ENCODE data around the gene EPX. TPM values are rescaled to one million over a fixed set of nuclear protein-coding genes. Genes with fewer than 3 reads are reported as not detected.

Gene EPX
- total RNA-seq, 1 donor from 2014 or later = not detected

DNA sequence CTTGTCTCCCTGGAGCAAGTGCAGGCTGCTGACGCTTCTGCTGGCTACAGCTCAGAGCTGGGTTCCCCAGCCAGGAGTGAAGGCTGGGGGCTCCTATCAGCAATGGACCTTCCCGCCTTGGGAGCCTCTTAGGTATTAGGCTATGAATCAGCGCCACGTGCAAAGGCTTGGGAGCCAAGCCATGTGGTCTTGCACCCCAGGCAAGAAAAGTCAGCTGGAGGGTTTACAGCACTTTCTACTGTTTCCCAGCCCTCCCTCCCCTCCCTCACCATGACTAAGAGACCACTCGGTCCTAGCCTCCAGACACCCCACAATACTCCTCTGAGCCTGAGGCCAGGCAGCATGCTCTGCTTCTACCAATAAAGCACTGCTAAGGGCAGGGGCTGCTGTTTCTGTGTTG, 12.3 kb downstream of the EPX start:
- H3K4me1 Mint-ChIP-seq (ENCODE audit: low read depth) = no peaks in the 10 kb centered on the region
- H3K4me3 Mint-ChIP-seq (ENCODE audit: unreplicated experiment) = no peak overlapping the region
- no peaks in the 10 kb centered on the region for H3K27me3 Mint-ChIP-seq (ENCODE audit: low read depth)
- H3K9me3 Mint-ChIP-seq (ENCODE audit: low read depth) = no peaks in the 10 kb centered on the region
- TF ChIP-seq, protein P1, sequence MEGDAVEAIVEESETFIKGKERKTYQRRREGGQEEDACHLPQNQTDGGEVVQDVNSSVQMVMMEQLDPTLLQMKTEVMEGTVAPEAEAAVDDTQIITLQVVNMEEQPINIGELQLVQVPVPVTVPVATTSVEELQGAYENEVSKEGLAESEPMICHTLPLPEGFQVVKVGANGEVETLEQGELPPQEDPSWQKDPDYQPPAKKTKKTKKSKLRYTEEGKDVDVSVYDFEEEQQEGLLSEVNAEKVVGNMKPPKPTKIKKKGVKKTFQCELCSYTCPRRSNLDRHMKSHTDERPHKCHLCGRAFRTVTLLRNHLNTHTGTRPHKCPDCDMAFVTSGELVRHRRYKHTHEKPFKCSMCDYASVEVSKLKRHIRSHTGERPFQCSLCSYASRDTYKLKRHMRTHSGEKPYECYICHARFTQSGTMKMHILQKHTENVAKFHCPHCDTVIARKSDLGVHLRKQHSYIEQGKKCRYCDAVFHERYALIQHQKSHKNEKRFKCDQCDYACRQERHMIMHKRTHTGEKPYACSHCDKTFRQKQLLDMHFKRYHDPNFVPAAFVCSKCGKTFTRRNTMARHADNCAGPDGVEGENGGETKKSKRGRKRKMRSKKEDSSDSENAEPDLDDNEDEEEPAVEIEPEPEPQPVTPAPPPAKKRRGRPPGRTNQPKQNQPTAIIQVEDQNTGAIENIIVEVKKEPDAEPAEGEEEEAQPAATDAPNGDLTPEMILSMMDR (IDR thresholded peaks at IDR 0.05) = no peak
- no peak for DNase-seq (ENCODE audit: low spot score)
- peaks cover 3% of the 10 kb centered on the region for H3K36me3 Mint-ChIP-seq (ENCODE audit: low read depth)
- H3K27ac Mint-ChIP-seq (ENCODE audit: unreplicated experiment) = no peak overlapping the region

DNA sequence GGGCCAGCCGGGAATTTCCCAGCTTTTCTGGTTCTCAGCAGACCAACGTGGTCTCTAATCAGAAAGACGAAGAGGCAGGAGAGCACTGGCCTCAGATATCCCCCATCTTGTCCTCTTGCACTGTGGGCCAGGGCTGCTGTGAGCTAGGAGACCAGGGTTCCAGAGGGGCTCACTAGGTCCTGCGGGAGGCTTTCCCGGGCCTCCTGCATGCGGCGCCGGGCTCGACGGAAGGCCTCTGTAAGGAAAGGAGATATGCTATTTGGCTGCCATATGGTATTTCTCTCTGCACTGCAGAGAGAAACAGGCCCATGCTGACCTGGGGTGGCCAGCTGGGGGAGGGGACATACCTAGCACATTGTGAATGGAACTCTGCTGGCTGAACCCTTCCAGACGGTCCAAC, 13.4 kb downstream of the EPX start:
- peaks cover 11% of the 10 kb centered on the region for H3K36me3 Mint-ChIP-seq (ENCODE audit: low read depth)
- TF ChIP-seq, protein P1 (IDR thresholded peaks at IDR 0.05) = no peak
- no peak overlapping the region for H3K4me3 Mint-ChIP-seq (ENCODE audit: unreplicated experiment)
- no peak for DNase-seq (ENCODE audit: low spot score)
- no peaks in the 10 kb centered on the region for H3K27me3 Mint-ChIP-seq (ENCODE audit: low read depth)
- H3K9me3 Mint-ChIP-seq (ENCODE audit: low read depth) = no peaks in the 10 kb centered on the region
- no peak overlapping the region for H3K27ac Mint-ChIP-seq (ENCODE audit: unreplicated experiment)
- no peaks in the 10 kb centered on the region for H3K4me1 Mint-ChIP-seq (ENCODE audit: low read depth)

DNA sequence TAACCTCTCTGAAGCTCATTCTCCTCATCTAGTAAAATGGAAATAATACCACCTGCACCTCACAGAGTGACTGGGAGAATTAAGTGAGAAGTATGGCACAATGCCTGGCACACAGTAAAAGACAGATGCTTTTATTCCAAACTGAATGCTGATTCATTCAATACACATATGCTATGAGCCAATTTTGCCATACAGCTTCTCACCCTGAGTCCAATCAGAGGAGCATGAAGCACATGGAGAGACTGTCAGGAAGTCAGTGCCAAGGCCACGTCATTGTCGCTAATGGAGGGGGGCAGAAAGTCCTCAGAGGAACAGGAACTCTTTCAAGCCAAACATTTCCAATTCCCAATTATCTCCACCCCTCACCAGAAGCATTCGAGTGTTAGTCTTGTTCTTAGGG, 14.9 kb downstream of the EPX start:
- H3K36me3 Mint-ChIP-seq (ENCODE audit: low read depth) = peaks cover 18% of the 10 kb centered on the region
- H3K4me3 Mint-ChIP-seq (ENCODE audit: unreplicated experiment) = no peak overlapping the region
- no peak for DNase-seq (ENCODE audit: low spot score)
- H3K27me3 Mint-ChIP-seq (ENCODE audit: low read depth) = no peaks in the 10 kb centered on the region
- no peaks in the 10 kb centered on the region for H3K4me1 Mint-ChIP-seq (ENCODE audit: low read depth)
- TF ChIP-seq, protein P1 (IDR thresholded peaks at IDR 0.05) = no peak
- no peaks in the 10 kb centered on the region for H3K9me3 Mint-ChIP-seq (ENCODE audit: low read depth)
- H3K27ac Mint-ChIP-seq (ENCODE audit: unreplicated experiment) = no peak overlapping the region

DNA sequence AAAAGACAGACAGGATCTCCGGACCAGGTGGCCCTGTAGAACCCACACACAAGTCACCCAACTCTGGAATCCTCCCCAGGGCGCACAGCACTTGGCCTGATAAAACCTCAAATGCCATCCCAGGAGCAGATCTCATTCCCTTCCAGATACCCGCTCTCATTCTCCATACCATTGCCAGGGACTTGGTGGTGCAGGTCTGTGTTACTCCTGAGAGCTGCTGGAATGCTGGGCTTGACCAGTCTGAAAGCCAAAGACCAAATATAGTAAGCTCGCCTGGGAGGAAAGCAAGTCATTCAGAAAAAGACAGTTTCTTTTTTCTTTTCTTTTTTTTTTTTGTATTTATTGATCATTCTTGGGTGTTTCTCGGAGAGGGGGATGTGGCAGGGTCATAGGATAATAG, 15.8 kb downstream of the EPX start:
- Mint-ChIP-seq H3K27me3 (ENCODE audit: low read depth) (no peaks in the 10 kb centered on the region), H3K4me3 (ENCODE audit: unreplicated experiment) (no peak overlapping the region), H3K36me3 (ENCODE audit: low read depth) (peaks cover 21% of the 10 kb centered on the region), H3K4me1 (ENCODE audit: low read depth) (no peaks in the 10 kb centered on the region), H3K9me3 (ENCODE audit: low read depth) (no peaks in the 10 kb centered on the region), H3K27ac (ENCODE audit: unreplicated experiment) (no peak overlapping the region)
- no peak for DNase-seq (ENCODE audit: low spot score)
- TF ChIP-seq, protein P1 (IDR thresholded peaks at IDR 0.05) = no peak

DNA sequence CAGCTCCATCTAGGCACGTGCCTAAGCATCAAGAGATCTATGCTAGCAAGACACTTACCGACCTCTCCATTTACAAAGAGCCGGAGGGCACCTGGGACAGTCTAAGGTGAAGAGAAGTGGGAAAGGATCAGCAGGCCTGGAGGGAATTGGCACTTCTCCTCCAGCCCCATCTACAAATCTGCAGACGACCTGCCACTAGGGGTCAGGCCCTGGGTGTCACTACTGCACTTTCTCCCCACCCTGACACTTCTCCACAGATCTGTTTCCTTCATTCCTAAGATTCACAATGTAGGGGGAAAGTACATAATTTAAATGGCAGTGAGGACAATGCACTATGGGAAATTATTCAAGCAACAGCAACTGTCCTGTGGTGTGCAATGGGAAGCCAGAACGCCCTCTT, 18.4 kb downstream of the EPX start:
- Mint-ChIP-seq H3K4me3 (ENCODE audit: unreplicated experiment) (no peak overlapping the region), H3K9me3 (ENCODE audit: low read depth) (no peaks in the 10 kb centered on the region), H3K4me1 (ENCODE audit: low read depth) (no peaks in the 10 kb centered on the region), H3K27ac (ENCODE audit: unreplicated experiment) (no peak overlapping the region), H3K27me3 (ENCODE audit: low read depth) (no peaks in the 10 kb centered on the region), H3K36me3 (ENCODE audit: low read depth) (peaks cover 26% of the 10 kb centered on the region)
- TF ChIP-seq, protein P1 (IDR thresholded peaks at IDR 0.05) = no peak
- DNase-seq (ENCODE audit: low spot score) = no peak
